Suprapubic skin (tissue), 3 donors: ENCODE results near the gene RTL10.

ENCODE experiments used
- CTCF ChIP-seq, 2 donors: fragments of 200-600 bp in 1 of 2; fragments of 450-650 bp in 1 of 2; sonication (generic) in 1 of 2; IDR thresholded peaks; one replicate each; pipeline ENCODE4 v1.5.1; 2016 to 2019; ENCODE audit warnings: antibody characterized with exemption in 2 of 2, mild to moderate bottlenecking in 1 of 2, moderate library complexity in 1 of 2
- EP300 ChIP-seq: sonication (generic); formaldehyde crosslinking; IDR thresholded peaks from one replicate; pipeline ENCODE4 v1.6.1; 2017; ENCODE audit warnings: antibody characterized with exemption
- POLR2A ChIP-seq, 2 donors: fragments of 450-650 bp; IDR thresholded peaks; one replicate each; pipeline ENCODE4 v1.6.1; 2017; ENCODE audit warnings: antibody characterized with exemption in 2 of 2, mild to moderate bottlenecking in 2 of 2, moderate library complexity in 2 of 2

DNA sequence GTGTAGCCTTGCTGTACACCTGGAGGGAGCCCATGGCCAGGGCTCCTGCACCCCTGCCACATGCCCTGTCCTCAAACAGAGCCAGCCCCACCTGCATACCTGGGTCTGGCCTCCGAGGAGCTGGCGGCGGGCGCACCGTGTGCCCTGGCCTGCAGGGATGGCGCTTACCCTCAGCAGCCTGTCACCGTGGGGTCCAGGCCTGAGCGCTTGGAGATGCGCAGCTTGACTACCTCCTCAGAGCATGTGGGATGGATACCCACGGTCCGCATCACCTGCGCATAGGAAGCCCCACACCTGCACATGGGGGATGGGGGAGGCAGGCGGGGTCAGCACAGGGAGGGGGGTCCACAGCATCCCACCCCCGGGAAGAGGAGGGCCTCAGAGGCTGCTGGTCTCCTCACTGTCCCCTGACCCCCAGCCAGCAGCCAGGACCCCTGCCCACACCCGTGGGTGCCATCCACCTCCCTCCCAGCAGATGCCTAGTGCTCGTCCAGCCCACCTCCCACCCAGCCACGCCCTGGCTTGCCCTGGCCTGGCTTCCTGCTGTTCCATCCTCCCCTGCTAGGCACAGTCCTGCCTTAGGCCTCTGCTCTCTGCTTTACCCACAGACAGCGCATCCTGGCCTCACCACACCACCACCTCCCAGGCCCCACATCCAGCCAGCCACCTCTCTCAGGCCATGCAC is 22.4 kb upstream of the RTL10 start:
- TF ChIP-seq CTCF (IDR thresholded peaks at IDR 0.05) (no peak), POLR2A (IDR thresholded peaks at IDR 0.05) (no peak), EP300 (no peak)
